H9 (cell line): Measurements from ENCODE around the gene TMEM80. TPM values are rescaled to one million over a fixed set of nuclear protein-coding genes. Genes with fewer than 3 reads are reported as not detected.

Source experiments
- DNase-seq: peaks from one replicate; pipeline ENCODE4 v3.0.0-alpha.2; 2017
- H2AFZ ChIP-seq: one replicate; pipeline ENCODE4 v1.6.1; 2013; ENCODE audit warnings: mild to moderate bottlenecking, low read length, control low read depth, moderate library complexity
- H2AK5ac ChIP-seq: 2 replicates; pipeline ENCODE4 v1.6.1; 2013; ENCODE audit warnings: low read length, control low read depth, mixed read lengths; ENCODE audit not compliant: insufficient read length
- H2BK120ac ChIP-seq: one replicate; pipeline ENCODE4 v1.6.1; 2013; ENCODE audit warnings: low read depth, mild to moderate bottlenecking, low read length, control low read depth, inconsistent platforms; ENCODE audit not compliant: poor library complexity, severe bottlenecking
- H2BK12ac ChIP-seq: 2 replicates; pipeline ENCODE4 v1.6.1; 2013; ENCODE audit warnings: low read length, control low read depth, mixed read lengths, low read depth; ENCODE audit not compliant: insufficient read length
- H2BK15ac ChIP-seq: 2 replicates; pipeline ENCODE4 v1.6.1; 2013; ENCODE audit warnings: low read depth, low read length, control low read depth
- H2BK20ac ChIP-seq: one replicate; pipeline ENCODE4 v1.6.1; 2013; ENCODE audit warnings: low read depth, mild to moderate bottlenecking, low read length, control low read depth, inconsistent platforms; ENCODE audit not compliant: poor library complexity, severe bottlenecking
- H2BK5ac ChIP-seq: 2 replicates; pipeline ENCODE4 v1.6.1; 2013; ENCODE audit warnings: low read length, control low read depth, mixed read lengths; ENCODE audit not compliant: insufficient read length
- H3K14ac ChIP-seq: 2 replicates; pipeline ENCODE4 v1.6.1; 2013; ENCODE audit warnings: low read length, control low read depth; ENCODE audit not compliant: insufficient read depth
- H3K18ac ChIP-seq: 2 replicates; pipeline ENCODE4 v1.6.1; 2013; ENCODE audit warnings: low read depth, mild to moderate bottlenecking, mixed read lengths, low read length, control low read depth; ENCODE audit not compliant: insufficient read length
- H3K23ac ChIP-seq: 2 replicates; pipeline ENCODE4 v1.6.1; 2013; ENCODE audit warnings: low read length, control low read depth, mixed read lengths, low read depth; ENCODE audit not compliant: insufficient read length
- H3K23me2 ChIP-seq: 2 replicates; pipeline ENCODE4 v1.6.1; 2013; ENCODE audit warnings: low read depth, mild to moderate bottlenecking, mixed read lengths, low read length, control low read depth; ENCODE audit not compliant: insufficient read length, poor library complexity, severe bottlenecking
- H3K27ac ChIP-seq: 2 replicates; pipeline ENCODE4 v1.5.1; 2013; ENCODE audit warnings: low read length, control low read depth, mixed read lengths, low read depth; ENCODE audit not compliant: insufficient read length
- H3K27me3 ChIP-seq: 2 replicates; pipeline ENCODE4 v1.6.1; 2013; ENCODE audit warnings: low read length, control low read depth, inconsistent platforms; ENCODE audit not compliant: insufficient read depth
- H3K4ac ChIP-seq: 2 replicates; pipeline ENCODE4 v1.6.1; 2013; ENCODE audit warnings: low read depth, mild to moderate bottlenecking, control low read depth, inconsistent platforms, low read length, moderate library complexity
- H3K4me1 ChIP-seq: 2 replicates; pipeline ENCODE4 v1.6.1; 2013; ENCODE audit warnings: low read length, control low read depth, inconsistent platforms; ENCODE audit not compliant: insufficient read depth
- H3K4me2 ChIP-seq: 2 replicates; pipeline ENCODE4 v1.6.1; 2013; ENCODE audit warnings: low read length, control low read depth, mixed read lengths; ENCODE audit not compliant: insufficient read length, insufficient read depth
- H3K56ac ChIP-seq: 2 replicates; pipeline ENCODE4 v1.6.1; 2013; ENCODE audit warnings: low read depth, mild to moderate bottlenecking, mixed read lengths, low read length, control low read depth; ENCODE audit not compliant: insufficient read length
- H3K79me1 ChIP-seq: 2 replicates; pipeline ENCODE4 v1.6.1; 2013; ENCODE audit warnings: low read depth, mild to moderate bottlenecking, moderate library complexity, low read length, control low read depth, inconsistent platforms; ENCODE audit not compliant: insufficient read depth, poor library complexity, severe bottlenecking
- H3K79me2 ChIP-seq: 2 replicates; pipeline ENCODE4 v1.6.1; 2013; ENCODE audit warnings: low read length, control low read depth, inconsistent platforms; ENCODE audit not compliant: insufficient read depth
- H3K9ac ChIP-seq: 2 replicates; pipeline ENCODE4 v1.6.1; 2013; ENCODE audit warnings: low read length, control low read depth, mixed read lengths; ENCODE audit not compliant: insufficient read length; ENCODE audit errors: extremely low read depth
- H3K9me3 ChIP-seq: one replicate; pipeline ENCODE4 v1.6.1; 2013; ENCODE audit warnings: low read depth, low read length, inconsistent platforms; ENCODE audit not compliant: control insufficient read depth
- H3T11ph ChIP-seq: one replicate; pipeline ENCODE4 v1.6.1; 2013; ENCODE audit warnings: mild to moderate bottlenecking, low read length, control low read depth, inconsistent platforms
- H4K20me1 ChIP-seq: one replicate; pipeline ENCODE4 v1.6.1; 2013; ENCODE audit not compliant: control insufficient read depth, insufficient read length, insufficient read depth
- H4K5ac ChIP-seq: 2 replicates; pipeline ENCODE4 v1.6.1; 2013; ENCODE audit warnings: low read depth, mild to moderate bottlenecking, mixed read lengths, low read length, control low read depth; ENCODE audit not compliant: insufficient read length
- H4K8ac ChIP-seq: replicated peaks from 2 replicates; pipeline ENCODE4 v1.6.1; 2013; ENCODE audit warnings: low read length, control low read depth, mixed read lengths, low read depth; ENCODE audit not compliant: insufficient read length
- H4K91ac ChIP-seq: 2 replicates; pipeline ENCODE4 v1.6.1; 2013; ENCODE audit warnings: low read depth, mild to moderate bottlenecking, moderate library complexity, mixed read lengths, low read length, control low read depth; ENCODE audit not compliant: insufficient read length
- H3K27ac Mint-ChIP-seq, 3 experiments: 2 replicates in 2 of 3; 3 replicates in 1 of 3; pipeline ENCODE4 v1.8.0; 2020 to 2021; ENCODE audit warnings: mixed read lengths in 3 of 3, mild to moderate bottlenecking in 1 of 3, moderate library complexity in 1 of 3
- H3K27me3 Mint-ChIP-seq: 2 replicates; pipeline ENCODE4 v1.8.0; 2021; ENCODE audit warnings: low read depth, mild to moderate bottlenecking, moderate library complexity, mixed read lengths
- H3K36me3 Mint-ChIP-seq, 3 experiments: 2 replicates in 2 of 3; 3 replicates in 1 of 3; pipeline ENCODE4 v1.8.0; 2020 to 2021; ENCODE audit warnings: low read depth in 3 of 3, mixed read lengths in 3 of 3; ENCODE audit not compliant: insufficient read depth in 1 of 3
- H3K4me1 Mint-ChIP-seq, 2 experiments: 2 replicates each; pipeline ENCODE4 v1.8.0; 2020; ENCODE audit warnings: mixed read lengths in 2 of 2
- H3K4me3 Mint-ChIP-seq, 2 experiments: 2 replicates in 1 of 2; 3 replicates in 1 of 2; pipeline ENCODE4 v1.8.0; 2020 to 2021; ENCODE audit warnings: mild to moderate bottlenecking in 2 of 2, mixed read lengths in 2 of 2, moderate library complexity in 1 of 2
- H3K9me3 Mint-ChIP-seq, 2 experiments: 2 replicates in 1 of 2; 3 replicates in 1 of 2; pipeline ENCODE4 v1.8.0; 2020; ENCODE audit warnings: mild to moderate bottlenecking in 2 of 2, mixed read lengths in 2 of 2, moderate library complexity in 1 of 2
- WGBS: extraction: QIAGEN DNeasy Blood & Tissue Kit; methylation state at CpG from one replicate; pipeline ENCODE4 v1.1.7; 2013; ENCODE audit warnings: missing lambda C conversion rate, low lambda C conversion rate, mixed read lengths; ENCODE audit not compliant: insufficient read length; ENCODE audit errors: extremely low coverage; 5-methylcytosine and 5-hydroxymethylcytosine counted together
- total RNA-seq: library from RNA; stranded (reverse); gene quantifications from 2 replicates; pipeline ENCODE4 v1.2.1, GENCODE V29; 2021
- TF ChIP-seq, protein P1 (sequence below): fragments of 200-600 bp; sonication (generic); conservative IDR thresholded peaks from 3 replicates; pipeline ENCODE4 v1.8.0; 2021; ENCODE audit warnings: antibody characterized with exemption, mild to moderate bottlenecking

Gene TMEM80
- total RNA-seq, 1 experiment from 2014 or later = 23.6 TPM

DNA sequence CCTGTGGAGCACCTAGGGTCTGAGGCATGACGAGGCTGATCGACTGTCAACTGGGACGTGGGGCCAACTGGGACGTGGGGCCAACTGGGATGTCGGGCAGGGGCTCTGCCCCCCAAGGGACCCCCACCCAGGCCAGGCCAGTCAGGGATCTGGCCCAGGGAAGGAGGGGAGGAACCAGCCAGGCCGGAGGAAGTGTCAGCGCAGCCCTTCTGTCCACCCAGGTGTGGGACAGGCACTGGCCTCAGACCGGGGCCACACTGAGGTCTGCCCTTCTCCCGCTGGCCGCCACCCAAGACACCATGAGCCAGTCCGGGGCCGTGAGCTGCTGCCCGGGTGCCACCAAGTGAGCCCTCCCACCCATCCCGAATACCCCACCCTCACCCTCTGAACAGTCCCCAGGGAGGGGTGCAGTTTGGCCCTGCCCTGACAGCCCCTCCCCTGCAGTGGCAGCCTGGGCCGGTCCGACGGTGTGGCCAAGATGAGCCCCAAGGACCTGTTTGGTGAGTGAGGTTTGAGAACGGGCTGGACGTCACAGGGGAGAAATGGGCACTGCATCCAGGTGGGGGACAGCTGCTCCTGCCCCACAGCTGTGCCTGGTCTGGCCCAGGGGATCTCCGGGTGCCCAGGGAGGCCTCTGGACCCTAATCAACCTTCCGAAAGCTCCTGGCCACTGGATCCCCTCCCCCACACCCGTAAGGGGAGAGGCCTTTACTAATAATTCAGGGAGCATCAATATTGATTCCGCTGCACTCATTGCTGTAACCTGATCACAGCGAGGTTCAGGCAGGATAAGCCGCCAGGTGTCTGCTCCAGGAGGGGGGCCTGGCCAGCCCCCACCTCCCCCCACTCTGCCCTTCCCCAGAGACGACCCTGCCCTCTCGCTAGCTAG is 13.7 kb downstream of the TMEM80 start:
- TF ChIP-seq, protein P1, sequence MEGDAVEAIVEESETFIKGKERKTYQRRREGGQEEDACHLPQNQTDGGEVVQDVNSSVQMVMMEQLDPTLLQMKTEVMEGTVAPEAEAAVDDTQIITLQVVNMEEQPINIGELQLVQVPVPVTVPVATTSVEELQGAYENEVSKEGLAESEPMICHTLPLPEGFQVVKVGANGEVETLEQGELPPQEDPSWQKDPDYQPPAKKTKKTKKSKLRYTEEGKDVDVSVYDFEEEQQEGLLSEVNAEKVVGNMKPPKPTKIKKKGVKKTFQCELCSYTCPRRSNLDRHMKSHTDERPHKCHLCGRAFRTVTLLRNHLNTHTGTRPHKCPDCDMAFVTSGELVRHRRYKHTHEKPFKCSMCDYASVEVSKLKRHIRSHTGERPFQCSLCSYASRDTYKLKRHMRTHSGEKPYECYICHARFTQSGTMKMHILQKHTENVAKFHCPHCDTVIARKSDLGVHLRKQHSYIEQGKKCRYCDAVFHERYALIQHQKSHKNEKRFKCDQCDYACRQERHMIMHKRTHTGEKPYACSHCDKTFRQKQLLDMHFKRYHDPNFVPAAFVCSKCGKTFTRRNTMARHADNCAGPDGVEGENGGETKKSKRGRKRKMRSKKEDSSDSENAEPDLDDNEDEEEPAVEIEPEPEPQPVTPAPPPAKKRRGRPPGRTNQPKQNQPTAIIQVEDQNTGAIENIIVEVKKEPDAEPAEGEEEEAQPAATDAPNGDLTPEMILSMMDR = no peak
- Histone ChIP-seq H2BK120ac (no peak overlapping the region), H4K5ac (no peak overlapping the region), H2BK5ac (no peak overlapping the region), H2BK15ac (no peak overlapping the region), H4K20me1 (no peaks in the 10 kb centered on the region), H3K4me1 (peaks cover 5% of the 10 kb centered on the region; the same call in 1 of the 2 replicates), H3K4ac (no peak overlapping the region), H3K79me1 (no peaks in the 10 kb centered on the region), H4K91ac (no peak overlapping the region), H3K79me2 (no peaks in the 10 kb centered on the region), H3K56ac (no peak overlapping the region), H2AFZ (no peak overlapping the region), H3K18ac (no peak overlapping the region), H2AK5ac (no peak overlapping the region), H2BK12ac (no peak overlapping the region), H3K4me2 (no peak overlapping the region), H3T11ph (no peak overlapping the region), H3K23me2 (peaks cover 3% of the 10 kb centered on the region), H2BK20ac (no peak overlapping the region), H3K9me3 (no peaks in the 10 kb centered on the region), H3K14ac (no peak overlapping the region; the same call in 1 of the 2 replicates), H3K27me3 (no peaks in the 10 kb centered on the region), H4K8ac (no peak overlapping the region), H3K27ac (no peak overlapping the region), H3K23ac (no peak overlapping the region), H3K9ac (no peak overlapping the region)
- no peak for DNase-seq
- Mint-ChIP-seq H3K27me3 (no peaks in the 10 kb centered on the region; the same call in 1 of the 2 replicates), H3K9me3 (no peaks in the 10 kb centered on the region), H3K4me1 (peaks cover 15 to 33% of the 10 kb centered on the region in 2 experiments), H3K4me3 (no peak overlapping the region), H3K36me3 (peaks cover 0 to 6% (median 0%) of the 10 kb centered on the region in 3 experiments; a peak in 1 of 7 replicates), H3K27ac (no peak overlapping the region; a peak in 1 of 7 replicates)
- WGBS = no CpG with 5 or more reads among the region's 27 CpGs
